GM23338 (cell line): Measurements from ENCODE around the gene MDM4. TPM values are rescaled to one million over a fixed set of nuclear protein-coding genes. Genes with fewer than 3 reads are reported as not detected.

Experiments
- ATAC-seq: fragments of 200-7000 bp; cut with Tn5 transposase; 3 replicates; pipeline ENCODE4 v1.9.1; 2020
- DNase-seq: peaks from one replicate; pipeline ENCODE4 v3.0.0-alpha.2; 2015; ENCODE audit warnings: low spot score
- H2AFZ ChIP-seq: fragments of 200-600 bp; sonication (generic); 2 replicates; pipeline ENCODE4 v1.8.0; 2016; ENCODE audit warnings: antibody characterized with exemption, mild to moderate bottlenecking, moderate library complexity
- H3F3A ChIP-seq: fragments of 200-600 bp; sonication (generic); replicated peaks from 2 replicates; pipeline ENCODE4 v1.8.0; 2017; ENCODE audit warnings: antibody characterized with exemption, mixed run types, low read depth
- H3K27ac ChIP-seq: fragments of 200-600 bp; sonication (generic); 2 replicates; pipeline ENCODE4 v1.6.1; 2016; ENCODE audit warnings: low read depth
- H3K27me3 ChIP-seq: fragments of 200-600 bp; sonication (generic); 2 replicates; pipeline ENCODE4 v1.8.0; 2016; ENCODE audit warnings: mild to moderate bottlenecking, mixed run types, moderate library complexity; ENCODE audit not compliant: insufficient read depth
- H3K36me3 ChIP-seq: fragments of 200-600 bp; sonication (generic); 2 replicates; pipeline ENCODE4 v1.8.0; 2016; ENCODE audit warnings: mild to moderate bottlenecking; ENCODE audit not compliant: insufficient read depth
- H3K4me1 ChIP-seq: fragments of 200-600 bp; sonication (generic); 2 replicates; pipeline ENCODE4 v1.8.0; 2016; ENCODE audit warnings: mild to moderate bottlenecking, moderate library complexity; ENCODE audit not compliant: insufficient read depth
- H3K4me2 ChIP-seq: fragments of 200-600 bp; sonication (generic); 2 replicates; pipeline ENCODE4 v1.7.1; 2017; ENCODE audit warnings: mixed run types
- H3K4me3 ChIP-seq: fragments of 200-600 bp; sonication (generic); 2 replicates; pipeline ENCODE4 v1.6.1; 2016; ENCODE audit warnings: mixed run types
- H3K79me2 ChIP-seq: fragments of 200-600 bp; sonication (generic); replicated peaks from 2 replicates; pipeline ENCODE4 v1.8.0; 2017; ENCODE audit warnings: mild to moderate bottlenecking; ENCODE audit not compliant: insufficient read depth
- H3K9me2 ChIP-seq: fragments of 200-600 bp; sonication (generic); 2 replicates; pipeline ENCODE4 v1.8.0; 2017; ENCODE audit not compliant: insufficient read depth
- H4K20me1 ChIP-seq: fragments of 200-600 bp; sonication (generic); replicated peaks from 2 replicates; pipeline ENCODE4 v1.8.0; 2017; ENCODE audit warnings: mild to moderate bottlenecking; ENCODE audit not compliant: insufficient read depth
- H3K27ac Mint-ChIP-seq: 2 replicates; pipeline ENCODE4 v1.8.0; 2020; ENCODE audit warnings: inconsistent platforms, mild to moderate bottlenecking, moderate library complexity, mixed read lengths
- H3K27me3 Mint-ChIP-seq: 3 replicates; pipeline ENCODE4 v1.8.0; 2022; ENCODE audit warnings: low read depth, mild to moderate bottlenecking, moderate library complexity, mixed read lengths, inconsistent platforms; ENCODE audit not compliant: insufficient read depth, poor library complexity
- H3K36me3 Mint-ChIP-seq: 3 replicates; pipeline ENCODE4 v1.8.0; 2021; ENCODE audit warnings: low read depth, mild to moderate bottlenecking, inconsistent platforms, moderate library complexity, mixed read lengths
- H3K4me1 Mint-ChIP-seq: 3 replicates; pipeline ENCODE4 v1.8.0; 2020; ENCODE audit warnings: mild to moderate bottlenecking, inconsistent platforms, mixed read lengths
- H3K4me3 Mint-ChIP-seq: 3 replicates; pipeline ENCODE4 v1.8.0; 2021; ENCODE audit warnings: moderate library complexity, mild to moderate bottlenecking, inconsistent platforms, mixed read lengths
- H3K9me3 Mint-ChIP-seq: 3 replicates; pipeline ENCODE4 v1.8.0; 2020; ENCODE audit warnings: moderate library complexity, mild to moderate bottlenecking, inconsistent platforms, mixed read lengths
- CREB1 ChIP-seq: fragments of 250-450 bp; sonication (Bioruptor Pico); IDR thresholded peaks from 2 replicates; pipeline ENCODE4 v1.5.0; 2020; ENCODE audit warnings: low read depth, mild to moderate bottlenecking, moderate library complexity
- EZH2 ChIP-seq: fragments of 200-600 bp; sonication (generic); IDR thresholded peaks from one replicate; pipeline ENCODE4 v1.8.0; 2017; ENCODE audit warnings: antibody characterized with exemption, mild to moderate bottlenecking, low read depth; ENCODE audit not compliant: unreplicated experiment
- NANOG ChIP-seq: IDR thresholded peaks from 2 replicates; pipeline ENCODE4 v1.6.1; 2016; ENCODE audit warnings: antibody characterized with exemption, borderline replicate concordance
- POLR2AphosphoS5 ChIP-seq: IDR thresholded peaks from 2 replicates; pipeline ENCODE4 v1.6.1; 2016; ENCODE audit warnings: antibody characterized with exemption, low read depth
- STAT1 ChIP-seq: IDR thresholded peaks from one replicate; pipeline ENCODE4 v1.6.1; 2016; ENCODE audit warnings: antibody characterized with exemption; ENCODE audit not compliant: unreplicated experiment
- ZNF114 ChIP-seq: fragments of 250-450 bp; sonication (Bioruptor Pico); IDR thresholded peaks from 2 replicates; pipeline ENCODE4 v1.5.0; 2020; ENCODE audit warnings: mild to moderate bottlenecking, moderate library complexity
- ZNF331 ChIP-seq: fragments of 250-450 bp; sonication (Bioruptor Pico); IDR thresholded peaks from 2 replicates; pipeline ENCODE4 v1.5.0; 2020; ENCODE audit warnings: low read depth, mild to moderate bottlenecking, moderate library complexity
- polyA plus RNA-seq: library from polyadenylated mRNA; unstranded; fragments of >200 nt; fragmentation: Nextera tagmentation; extraction: Ambion mirVana; gene quantifications from 2 replicates; pipeline ENCODE4 v1.2.1, GENCODE V29; 2016
- total RNA-seq: library from RNA; depleted of rRNA; stranded (reverse); fragments of >200 nt; shearing (Covaris generic); gene quantifications from 2 replicates; pipeline ENCODE4 v1.2.3, GENCODE V29; 2014
- TF ChIP-seq, protein P1 (sequence below): IDR thresholded peaks from 2 replicates; pipeline ENCODE4 v1.6.1; 2016; ENCODE audit warnings: antibody characterized with exemption

Gene MDM4
- total and polyA plus RNA-seq, 2 experiments from 2014 or later, result 24.8 to 56.1 TPM

DNA sequence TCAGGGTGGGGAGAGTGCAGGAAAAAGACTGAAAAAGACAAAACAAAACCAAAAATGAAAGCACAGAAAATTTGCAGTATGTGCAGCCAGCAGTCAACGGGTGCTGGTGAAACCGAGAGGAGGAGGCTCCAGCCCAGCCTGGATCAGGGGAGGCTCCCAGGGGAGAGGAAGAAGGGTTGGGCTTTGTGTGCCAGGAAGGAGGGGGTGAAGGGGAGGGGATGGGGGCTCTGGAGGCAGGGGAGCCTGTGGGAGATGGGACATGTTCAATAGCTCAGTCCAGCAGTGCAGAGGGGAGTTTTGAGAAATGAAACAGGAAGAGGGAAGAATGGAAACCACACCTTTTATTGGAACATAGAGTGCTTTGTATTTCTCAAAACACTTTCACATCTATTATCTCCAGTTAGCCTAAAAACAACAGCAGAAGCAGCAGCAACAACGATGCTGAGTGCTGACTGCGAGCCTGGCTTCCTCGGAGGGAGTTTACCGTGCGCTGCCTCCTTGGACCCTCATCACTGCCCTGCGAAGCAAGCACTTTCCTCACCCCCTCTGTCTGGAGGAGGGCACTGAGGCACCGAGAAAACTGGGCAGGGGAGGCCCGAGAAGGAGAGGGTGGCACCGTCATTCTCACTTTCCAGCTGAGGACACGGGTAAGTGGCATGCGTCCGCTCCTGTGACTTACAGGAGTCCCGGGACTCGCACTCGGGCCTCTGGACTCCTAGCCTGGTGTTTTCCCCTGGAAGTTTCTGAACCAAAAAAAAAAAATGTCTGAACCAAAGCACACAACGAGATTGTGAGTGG lies 62.9 kb downstream of the MDM4 start:
- Histone ChIP-seq H3K36me3 (no peaks in the 10 kb centered on the region), H3K27me3 (0 out of 2 replicates have a peak, but pooled peaks cover 5% of the 10 kb centered on the region), H2AFZ (peak overlapping the region; percentile 80; the same call in 1 of the 2 replicates), H3K9me2 (peaks cover 3% of the 10 kb centered on the region; the same call in 1 of the 2 replicates), H3K4me1 (peaks cover 59% of the 10 kb centered on the region), H3K27ac (no peak overlapping the region), H4K20me1 (no peaks in the 10 kb centered on the region), H3K4me3 (no peak overlapping the region), H3K4me2 (peak overlapping the region; percentile 40; the same call in 1 of the 2 replicates), H3F3A (peaks cover 9% of the 10 kb centered on the region; the same call in 1 of the 2 replicates), H3K79me2 (no peaks in the 10 kb centered on the region)
- no peak overlapping the region for H3K27ac Mint-ChIP-seq
- peaks cover 26% of the 10 kb centered on the region for H3K27me3 Mint-ChIP-seq
- H3K4me3 Mint-ChIP-seq, result peak overlapping the region; percentile 32; the same call in 1 of the 3 replicates
- peaks cover 56% of the 10 kb centered on the region for H3K4me1 Mint-ChIP-seq
- H3K36me3 Mint-ChIP-seq, result no peaks in the 10 kb centered on the region
- H3K9me3 Mint-ChIP-seq, result peaks cover 2% of the 10 kb centered on the region; the same call in 1 of the 3 replicates
- ATAC-seq (peak; percentile 48), DNase-seq (peak; percentile 59)
- TF ChIP-seq, protein P1, sequence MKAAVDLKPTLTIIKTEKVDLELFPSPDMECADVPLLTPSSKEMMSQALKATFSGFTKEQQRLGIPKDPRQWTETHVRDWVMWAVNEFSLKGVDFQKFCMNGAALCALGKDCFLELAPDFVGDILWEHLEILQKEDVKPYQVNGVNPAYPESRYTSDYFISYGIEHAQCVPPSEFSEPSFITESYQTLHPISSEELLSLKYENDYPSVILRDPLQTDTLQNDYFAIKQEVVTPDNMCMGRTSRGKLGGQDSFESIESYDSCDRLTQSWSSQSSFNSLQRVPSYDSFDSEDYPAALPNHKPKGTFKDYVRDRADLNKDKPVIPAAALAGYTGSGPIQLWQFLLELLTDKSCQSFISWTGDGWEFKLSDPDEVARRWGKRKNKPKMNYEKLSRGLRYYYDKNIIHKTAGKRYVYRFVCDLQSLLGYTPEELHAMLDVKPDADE, result no peak
- no peak for TF ChIP-seq EZH2

DNA sequence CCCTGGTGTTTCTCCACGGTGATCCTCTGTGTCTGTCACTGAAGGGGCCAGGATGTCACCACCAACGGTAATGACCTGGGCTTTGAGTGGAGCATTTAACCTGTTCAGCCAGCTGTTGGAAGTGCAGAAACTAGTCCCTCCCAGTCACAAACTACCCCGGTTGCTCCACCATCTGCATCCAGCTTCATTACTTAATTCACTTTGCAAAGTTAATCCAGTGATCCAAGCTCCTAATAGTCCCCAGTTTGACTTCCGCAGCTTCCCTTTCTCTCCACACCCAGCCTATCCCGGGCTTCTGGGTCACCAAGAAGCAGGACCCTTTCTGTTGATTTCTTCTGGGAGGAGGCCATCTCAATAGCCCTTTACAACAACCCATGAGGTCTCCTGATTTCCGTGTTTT lies 63.5 kb downstream of the MDM4 start:
- 0 out of 2 replicates have a peak, but pooled peaks cover 5% of the 10 kb centered on the region for H3K27me3 ChIP-seq
- no peaks in the 10 kb centered on the region for H3K36me3 ChIP-seq
- H3K9me2 ChIP-seq, result peaks cover 3% of the 10 kb centered on the region; the same call in 1 of the 2 replicates
- no peak for DNase-seq
- no peak for TF ChIP-seq ZNF331
- Mint-ChIP-seq H3K9me3 (peaks cover 2% of the 10 kb centered on the region; the same call in 1 of the 3 replicates), H3K4me3 (no peak overlapping the region; the same call in 2 of the 3 replicates), H3K36me3 (no peaks in the 10 kb centered on the region), H3K4me1 (peaks cover 55% of the 10 kb centered on the region), H3K27ac (no peak overlapping the region), H3K27me3 (peaks cover 23% of the 10 kb centered on the region)
- H3F3A ChIP-seq, result peaks cover 10% of the 10 kb centered on the region; the same call in 1 of the 2 replicates
- ATAC-seq, result no peak
- H3K4me1 ChIP-seq, result peaks cover 56% of the 10 kb centered on the region
- peak overlapping the region; percentile 80; the same call in 1 of the 2 replicates for H2AFZ ChIP-seq
- no peaks in the 10 kb centered on the region for H3K79me2 ChIP-seq
- H3K4me2 ChIP-seq, result no peak overlapping the region
- H3K27ac ChIP-seq, result no peak overlapping the region
- no peaks in the 10 kb centered on the region for H4K20me1 ChIP-seq
- no peak overlapping the region for H3K4me3 ChIP-seq

DNA sequence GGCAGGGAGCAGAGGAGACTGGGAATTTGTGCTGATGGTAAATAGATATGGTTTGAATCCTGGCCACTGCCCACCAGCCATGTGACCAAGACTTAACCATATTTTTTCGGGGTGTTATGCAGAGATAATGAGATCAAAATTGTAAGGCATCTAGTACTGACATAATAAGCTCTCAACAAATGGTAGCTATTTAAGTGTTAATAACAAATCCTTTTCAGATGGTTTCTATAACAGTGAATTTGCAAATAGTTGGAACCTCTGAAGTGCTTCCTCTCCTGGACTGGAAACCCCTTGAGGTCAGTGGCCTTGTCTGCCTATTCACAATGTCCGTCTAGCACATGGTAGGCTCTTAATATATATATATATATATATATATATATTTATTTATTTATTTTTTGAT lies 64.7 kb downstream of the MDM4 start:
- ATAC-seq, result no peak
- TF ChIP-seq STAT1, result no peak
- no peak for TF ChIP-seq NANOG
- no peak for TF ChIP-seq CREB1 (CRISPR knock-in tag)
- TF ChIP-seq POLR2AphosphoS5, result no peak
- TF ChIP-seq ZNF114, result no peak
- no peak for DNase-seq
- H3K79me2 ChIP-seq, result no peaks in the 10 kb centered on the region
- peaks cover 52% of the 10 kb centered on the region for H3K4me1 ChIP-seq
- Mint-ChIP-seq H3K4me3 (no peak overlapping the region), H3K27ac (no peak overlapping the region), H3K36me3 (no peaks in the 10 kb centered on the region), H3K4me1 (peaks cover 55% of the 10 kb centered on the region), H3K27me3 (peaks cover 19% of the 10 kb centered on the region), H3K9me3 (0 out of 3 replicates have a peak, but pooled peaks cover 2% of the 10 kb centered on the region)
- no peaks in the 10 kb centered on the region for H3K36me3 ChIP-seq
- H3K27ac ChIP-seq, result no peak overlapping the region
- H3F3A ChIP-seq, result 0 out of 2 replicates have a peak, but pooled peaks cover 8% of the 10 kb centered on the region
- H3K27me3 ChIP-seq, result no peaks in the 10 kb centered on the region
- H3K4me2 ChIP-seq, result no peak overlapping the region
- no peak overlapping the region for H3K4me3 ChIP-seq
- peaks cover 3% of the 10 kb centered on the region; the same call in 1 of the 2 replicates for H3K9me2 ChIP-seq
- H4K20me1 ChIP-seq, result no peaks in the 10 kb centered on the region
- H2AFZ ChIP-seq, result no peak overlapping the region
